Heart left ventricle (tissue), 13 donors: Measurements from ENCODE around the gene CD8B.

Experiments used
- CTCF ChIP-seq, 12 donors: fragments of 200-600 bp; sonication (generic) in 4 of 12; IDR thresholded peaks; one replicate each; pipeline versions ENCODE4 v1.5.0 to v1.8.0; 2018 to 2022; ENCODE audit warnings: antibody characterized with exemption in 12 of 12, mild to moderate bottlenecking in 5 of 12
- POLR2A ChIP-seq, 2 donors: fragments of 450-650 bp; IDR thresholded peaks; one replicate each; pipeline ENCODE4 v1.6.1; 2017; ENCODE audit warnings: antibody characterized with exemption in 2 of 2, mild to moderate bottlenecking in 2 of 2, moderate library complexity in 2 of 2
- donor health status: ischemic (EF 13 %, LVEDD 7.1; RV severe dilation, severe dysfunction).
- donor health status: DM: no; HTN: yes; CAD: no.
- donor health status: DM: no; HTN: no; CAD: no.
- donor health status: ischemic (EF 25% LVEDD 6.9; RV normal size, moderate dysfunction).
- donor health status: ischemic (EF 25% LVEDD 5.7; RV mildly dilated, moderate dysfunction).
- donor health status: ischemic (EF 35%, LVEDD 5.7; RV mildly dilated, moderate dysfunction).
- donor health status: nonischemic (EF 11% LVEDD 7.7; RV severe dilation, severe dysfunction).
- donor health status: DM: yes; HTN: yes; CAD: no.
- donor health status: PGD.
- donor health status: ischemic (EF 29% LVEDD 5.4; RV normal size, mild dysfunction).
- donor health status: nonischemic (EF 23%, LVEDD 6.1; RV moderate dilation, normal function).

DNA sequence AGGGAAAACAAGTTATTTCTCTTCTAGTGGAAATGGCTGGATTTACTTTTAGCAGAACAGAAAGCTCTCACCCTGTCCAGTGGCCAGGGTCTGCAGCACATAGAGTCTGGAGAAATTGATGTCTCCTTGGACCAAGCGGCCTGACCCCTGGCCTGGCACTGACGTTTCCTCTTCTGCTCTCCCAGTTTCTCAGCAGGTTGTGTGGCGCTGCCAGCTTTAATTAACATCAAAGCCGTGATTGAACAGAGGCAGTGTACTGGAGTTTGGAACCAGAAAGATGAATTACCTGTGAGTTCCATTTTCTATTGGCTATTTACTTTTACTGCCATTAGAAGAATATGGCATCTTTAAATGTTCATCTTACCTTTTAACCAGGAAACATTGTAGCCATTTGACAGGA is 91.8 kb downstream of the CD8B start:
- no peak for TF ChIP-seq CTCF (IDR thresholded peaks at IDR 0.05)
- TF ChIP-seq POLR2A (IDR thresholded peaks at IDR 0.05) = no peak
